Activated T-cell treated with anti-CD3 and anti-CD28 coated beads, Interleukin-2, amount 50 U/mL, for 1 hour (primary cell): ENCODE measurements around the gene PDZD7.

Experiments
- DNase-seq: peaks from one replicate; pipeline ENCODE4 v3.0.0-alpha.2; 2020

Gene PDZD7

GRCh38 chr10:101060951-101061623, 30.2 kb upstream of the PDZD7 start:
- no peak for DNase-seq

- peak; percentile 95 for DNase-seq
Observed at GRCh38 chr10:101060036-101060950, 29.4 kb upstream of the PDZD7 start.

- DNase-seq = no peak
Observed at GRCh38 chr10:101056365-101057151, 25.6 kb upstream of the PDZD7 start.

DNA sequence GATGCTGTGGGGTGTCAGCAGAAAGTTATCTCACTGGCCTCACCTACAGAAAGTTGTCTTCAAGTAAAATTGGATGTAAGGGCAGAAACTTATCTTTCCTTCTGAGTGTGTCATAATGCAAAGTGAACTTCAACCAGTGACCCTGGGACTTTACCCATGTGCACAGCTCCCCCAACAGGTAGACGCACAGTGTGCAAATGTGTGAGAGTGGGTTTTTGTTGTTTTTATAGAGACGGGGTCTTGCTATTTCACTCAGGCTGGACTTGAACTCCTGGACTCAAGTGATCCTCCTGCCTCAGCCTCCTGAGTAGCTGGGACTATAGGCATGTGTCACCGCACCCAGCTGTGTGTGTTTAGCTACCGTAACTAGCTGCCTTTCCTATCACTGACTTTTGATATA, 24.5 kb upstream of the PDZD7 start:
- no peak for DNase-seq

DNA sequence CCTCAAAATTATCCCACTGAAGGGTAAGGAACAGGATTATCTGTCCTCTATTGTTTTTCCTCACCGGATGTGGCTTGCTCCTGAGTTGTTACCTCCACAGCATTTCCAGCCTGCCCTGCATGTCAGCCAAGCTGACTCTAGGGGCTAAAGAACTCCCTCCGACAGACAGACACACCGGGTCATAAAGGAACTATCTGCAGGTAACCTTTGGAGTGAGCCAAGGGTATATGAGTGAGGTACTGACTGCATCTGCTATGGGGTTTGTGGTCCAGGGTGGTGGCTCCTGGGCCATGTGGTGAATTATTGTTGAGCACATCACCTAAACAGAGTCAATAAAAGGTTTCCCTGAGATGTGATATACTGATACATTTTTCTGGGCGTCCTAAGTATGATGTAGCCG, 23.9 kb upstream of the PDZD7 start:
- no peak for DNase-seq

GRCh38 chr10:101054351-101054750, 23.4 kb upstream of the PDZD7 start:
- DNase-seq = no peak

DNA sequence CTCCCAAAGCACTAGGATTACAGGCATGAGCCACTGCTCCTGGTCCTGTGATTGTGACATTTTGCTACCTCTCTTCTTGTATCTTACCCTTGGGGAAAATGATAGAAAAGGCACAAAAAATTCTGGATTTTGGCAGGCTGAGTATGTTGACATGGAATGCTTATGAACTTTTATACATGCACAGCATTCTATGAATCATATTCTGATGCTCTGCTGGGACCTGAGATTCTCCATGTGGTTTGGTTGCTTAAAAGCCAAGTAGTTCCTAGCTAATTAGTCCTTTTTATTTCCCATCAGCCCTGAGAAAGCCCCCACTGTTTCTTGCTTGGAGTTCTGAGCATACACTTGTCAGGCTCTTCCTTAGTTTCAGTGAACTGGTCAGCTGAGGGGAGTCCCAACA, 22.6 kb upstream of the PDZD7 start:
- no peak for DNase-seq

DNA sequence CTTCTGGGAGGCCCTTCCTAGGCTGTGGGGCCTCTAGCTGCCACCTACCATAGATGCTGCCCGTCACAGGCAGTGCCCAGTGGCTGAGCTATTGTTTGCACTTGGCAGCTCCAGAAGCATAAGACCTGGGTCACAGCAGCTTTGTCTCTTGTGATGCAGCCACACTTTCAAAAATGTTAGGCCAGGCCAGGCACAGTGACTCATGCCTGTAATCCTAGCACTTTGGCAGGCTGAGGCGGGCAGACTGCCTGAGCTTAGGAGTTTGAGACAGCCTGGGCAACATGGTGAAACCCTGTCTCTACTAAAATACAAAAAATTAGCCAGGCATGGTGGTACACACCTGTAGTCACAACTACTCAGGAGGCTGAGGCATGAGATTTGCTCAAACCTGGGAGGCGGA, 21.4 kb upstream of the PDZD7 start:
- no peak for DNase-seq

GRCh38 chr10:101050208-101051069, 19.5 kb upstream of the PDZD7 start:
- DNase-seq = peak; percentile 86

- DNase-seq = no peak
Observed at GRCh38 chr10:101047961-101048892, 17.3 kb upstream of the PDZD7 start.

DNA sequence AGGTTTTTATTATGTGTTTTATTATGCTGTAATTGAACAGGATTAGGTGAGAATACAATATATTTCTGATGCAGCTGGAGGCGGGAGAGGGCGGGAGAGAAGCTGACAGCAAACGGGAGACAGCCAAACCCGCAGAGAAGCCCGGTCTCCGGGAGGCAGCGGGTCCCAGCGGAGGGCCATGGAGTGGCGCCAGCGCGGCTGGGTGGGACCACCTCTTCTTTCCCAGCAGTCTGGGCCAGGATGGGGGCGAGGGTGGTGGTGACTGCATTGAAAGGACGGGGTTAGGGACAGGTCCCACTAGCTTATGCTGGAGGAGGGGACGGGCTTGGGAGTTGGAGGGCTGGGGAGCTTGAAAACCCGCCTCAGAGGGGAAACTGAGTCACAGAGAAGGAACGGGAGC, 16.3 kb upstream of the PDZD7 start:
- no peak for DNase-seq

- no peak for DNase-seq
Observed at GRCh38 chr10:101046332-101047238, 15.7 kb upstream of the PDZD7 start.

- DNase-seq = no peak
Observed at GRCh38 chr10:101044117-101044516, 13.2 kb upstream of the PDZD7 start.

DNA sequence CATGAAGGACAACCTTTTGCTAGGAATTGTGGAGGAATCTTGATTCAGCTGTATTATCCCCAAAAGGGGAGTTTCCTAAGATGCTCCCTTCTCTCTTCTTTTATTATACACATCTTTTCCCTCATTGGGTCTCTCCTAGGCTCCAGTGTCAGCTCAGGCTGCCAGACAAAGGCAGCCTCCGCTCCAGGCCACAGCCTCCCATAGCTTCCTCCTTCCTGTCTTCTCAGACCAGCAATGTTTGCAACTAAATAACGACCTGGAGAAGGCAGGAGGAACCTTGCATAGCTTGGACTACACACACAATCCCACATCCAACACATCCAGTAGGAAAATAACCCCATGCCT, 12.4 kb upstream of the PDZD7 start:
- no peak for DNase-seq

GRCh38 chr10:101042667-101043362, 11.9 kb upstream of the PDZD7 start:
- peak; percentile 80 for DNase-seq

GRCh38 chr10:101042118-101042517, 11.2 kb upstream of the PDZD7 start:
- DNase-seq = no peak

- peak; percentile 75 for DNase-seq
Observed at GRCh38 chr10:101041252-101041761, 10.4 kb upstream of the PDZD7 start.

- no peak for DNase-seq
Observed at GRCh38 chr10:101040851-101041250, 9.9 kb upstream of the PDZD7 start.

- DNase-seq = no peak
Observed at GRCh38 chr10:101040061-101040460, 9.1 kb upstream of the PDZD7 start.
